IPS-18a (cell line): ENCODE data around the gene EEF2.

Experiments
- H3K27ac ChIP-seq: one replicate; pipeline ENCODE4 v1.5.1; 2013; ENCODE audit warnings: low read length
- H3K27me3 ChIP-seq: one replicate; pipeline ENCODE4 v1.6.1; 2013; ENCODE audit warnings: mild to moderate bottlenecking, low read length; ENCODE audit not compliant: control insufficient read depth, insufficient read depth
- H3K36me3 ChIP-seq: one replicate; pipeline ENCODE4 v1.6.1; 2013; ENCODE audit warnings: low read depth, low read length; ENCODE audit not compliant: control insufficient read depth
- H3K4me1 ChIP-seq: one replicate; pipeline ENCODE4 v1.6.1; 2013; ENCODE audit warnings: low read depth, low read length; ENCODE audit not compliant: control insufficient read depth
- H3K4me3 ChIP-seq: one replicate; pipeline ENCODE4 v1.5.1; 2013; ENCODE audit warnings: low read length
- H3K9ac ChIP-seq: one replicate; pipeline ENCODE4 v1.6.1; 2013; ENCODE audit warnings: mild to moderate bottlenecking, low read length, moderate library complexity
- H3K9me3 ChIP-seq: one replicate; pipeline ENCODE4 v1.6.1; 2013; ENCODE audit warnings: low read depth, low read length; ENCODE audit not compliant: control insufficient read depth

The EEF2 gene

GRCh38 chr19:3984908-3985642 lies at the start of gene EEF2:
Gene EEF2, minus strand, starts transcription at chr19:3985463. Its CDS starts 83 bp downstream, at chr19:3985380.
- H3K9ac ChIP-seq, result peak within 1 kb of the TSS; percentile 96
- H3K27ac ChIP-seq, result peak within 1 kb of the TSS; percentile 88
- H3K27me3 ChIP-seq, result peaks cover 5% of the 10 kb centered on the region
- peaks cover 13% of the 10 kb centered on the region for H3K4me1 ChIP-seq
- H3K4me3 ChIP-seq, result peak within 1 kb of the TSS; percentile 97
- no peaks in the 10 kb centered on the region for H3K9me3 ChIP-seq
- H3K36me3 ChIP-seq, result peaks cover 46% of the 10 kb centered on the region

GRCh38 chr19:4034048-4035017 lies 49.1 kb upstream of the EEF2 start:
- Histone ChIP-seq H3K4me3 (no peak overlapping the region), H3K9ac (no peak overlapping the region), H3K9me3 (no peaks in the 10 kb centered on the region), H3K4me1 (no peaks in the 10 kb centered on the region), H3K27ac (no peak overlapping the region), H3K36me3 (peaks cover 28% of the 10 kb centered on the region), H3K27me3 (no peaks in the 10 kb centered on the region)

DNA sequence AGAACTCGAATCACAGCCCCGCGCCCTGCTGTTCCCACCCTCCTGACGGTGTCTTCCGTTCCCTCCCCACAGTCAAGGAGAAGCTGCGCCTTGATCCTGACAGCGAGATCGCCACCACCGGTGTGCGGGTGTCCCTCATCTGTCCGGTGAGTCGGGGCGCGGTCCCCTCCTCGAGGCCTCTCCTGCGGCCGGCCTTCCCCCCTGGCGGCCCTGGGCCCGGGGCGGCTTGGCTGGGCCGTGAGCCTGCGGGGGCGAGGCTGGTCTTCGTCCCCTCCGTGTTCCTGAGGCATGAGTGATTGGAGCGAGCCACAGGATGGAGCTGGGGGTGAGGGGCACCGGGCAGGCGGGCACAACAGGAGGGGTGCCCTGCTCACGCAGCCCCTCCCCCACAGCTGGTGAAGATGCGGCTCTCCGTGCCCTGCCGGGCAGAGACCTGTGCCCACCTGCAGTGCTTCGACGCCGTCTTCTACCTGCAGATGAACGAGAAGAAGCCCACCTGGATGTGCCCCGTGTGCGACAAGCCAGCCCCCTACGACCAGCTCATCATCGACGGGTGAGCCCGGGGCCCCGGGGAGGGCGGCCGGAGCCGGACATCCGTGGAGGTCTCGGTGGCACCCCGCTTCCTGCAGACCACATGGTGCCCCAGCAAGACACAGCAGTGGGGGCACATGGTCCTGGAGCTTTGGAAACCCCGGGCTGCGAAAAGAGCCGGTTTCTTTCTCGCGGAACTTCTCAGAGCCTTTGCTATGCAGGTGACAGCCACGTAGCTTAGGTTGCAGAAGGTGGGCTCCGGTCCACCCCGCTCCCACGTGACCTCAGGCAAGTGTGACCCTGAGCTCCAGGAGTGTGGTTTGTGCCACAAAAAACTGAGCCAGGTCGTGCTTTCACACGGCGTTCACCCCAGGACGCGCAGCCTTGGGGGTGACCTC lies 48.0 kb upstream of the EEF2 start:
- no peaks in the 10 kb centered on the region for H3K27me3 ChIP-seq
- H3K36me3 ChIP-seq, result peaks cover 28% of the 10 kb centered on the region
- no peak overlapping the region for H3K27ac ChIP-seq
- H3K4me1 ChIP-seq, result no peaks in the 10 kb centered on the region
- no peaks in the 10 kb centered on the region for H3K9me3 ChIP-seq
- H3K4me3 ChIP-seq, result no peak overlapping the region
- H3K9ac ChIP-seq, result no peak overlapping the region

DNA sequence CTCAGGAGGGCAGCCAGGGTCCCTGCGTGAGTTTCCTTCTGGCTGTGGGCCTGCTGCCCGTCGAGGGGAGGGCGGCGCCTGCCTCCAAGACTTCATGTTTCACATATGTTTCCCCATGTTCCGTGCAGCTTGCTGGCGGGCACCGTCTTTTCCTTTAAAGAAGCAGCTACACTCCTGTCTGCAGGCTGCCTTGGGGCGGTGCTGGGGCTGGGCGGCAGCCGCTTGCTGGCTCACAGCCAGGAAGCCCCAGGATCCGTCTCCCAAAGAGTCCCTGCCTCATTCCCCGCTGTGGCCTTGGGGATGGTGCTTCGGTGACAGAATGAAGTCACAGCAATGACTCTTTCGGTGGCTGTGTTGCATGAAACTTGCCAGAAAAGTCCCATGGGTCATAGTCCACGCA lies 47.2 kb upstream of the EEF2 start:
- Histone ChIP-seq H3K4me3 (no peak overlapping the region), H3K36me3 (peaks cover 28% of the 10 kb centered on the region)

DNA sequence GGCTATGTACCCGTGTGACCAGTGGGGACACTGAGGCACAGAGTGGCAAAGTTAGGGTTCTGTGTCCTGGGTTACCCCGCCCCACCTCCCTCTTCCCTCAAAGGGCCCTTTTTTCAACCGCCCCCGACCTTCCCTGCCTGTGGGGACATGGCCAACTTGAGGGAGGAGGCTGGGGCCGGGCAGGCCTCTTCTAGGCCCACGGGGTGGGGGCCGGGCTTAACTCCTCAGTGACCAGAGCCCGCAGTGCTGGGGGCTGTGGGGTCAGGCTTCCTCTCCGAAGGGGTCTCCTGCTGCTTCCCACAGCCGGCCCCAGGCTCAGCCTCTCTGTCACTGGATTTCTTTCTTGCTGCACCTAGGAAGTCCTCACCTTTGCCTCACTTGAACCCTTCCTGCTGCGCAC lies 46.2 kb upstream of the EEF2 start:
- Histone ChIP-seq H3K9ac (no peak overlapping the region), H3K4me3 (no peak overlapping the region), H3K4me1 (no peaks in the 10 kb centered on the region), H3K9me3 (no peaks in the 10 kb centered on the region), H3K36me3 (peaks cover 21% of the 10 kb centered on the region), H3K27me3 (no peaks in the 10 kb centered on the region), H3K27ac (no peak overlapping the region)

More for the DNA sequence above, 47.2 kb upstream of the EEF2 start:
- H3K4me1 ChIP-seq, result no peaks in the 10 kb centered on the region
- H3K27ac ChIP-seq, result no peak overlapping the region
- no peaks in the 10 kb centered on the region for H3K27me3 ChIP-seq
- no peak overlapping the region for H3K9ac ChIP-seq
- H3K9me3 ChIP-seq, result no peaks in the 10 kb centered on the region

DNA sequence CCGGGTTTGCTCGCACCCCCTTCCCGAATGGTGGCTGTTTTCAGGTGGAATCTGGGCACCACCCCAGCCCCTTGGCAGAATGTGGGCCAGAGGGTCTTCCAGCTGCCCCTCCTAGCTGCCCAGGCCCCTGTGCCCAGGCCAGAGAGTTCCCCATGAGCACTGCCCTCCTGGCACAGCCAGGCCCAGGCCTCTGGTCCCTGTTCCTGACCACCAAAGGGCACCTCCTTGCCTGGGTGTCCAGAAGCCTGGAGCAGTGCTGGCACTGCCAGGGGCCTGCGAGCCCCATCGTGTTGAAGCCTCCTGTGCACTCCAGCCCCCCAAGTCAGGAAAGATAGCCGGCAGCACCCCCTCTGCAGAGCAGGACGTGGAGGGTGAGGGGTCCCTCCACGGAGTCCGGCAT lies 45.7 kb upstream of the EEF2 start:
- Histone ChIP-seq H3K36me3 (peaks cover 17% of the 10 kb centered on the region), H3K27me3 (no peaks in the 10 kb centered on the region)

GRCh38 chr19:4030552-4030951 lies 45.3 kb upstream of the EEF2 start:
- H3K36me3 ChIP-seq, result peaks cover 13% of the 10 kb centered on the region
- H3K4me3 ChIP-seq, result no peak overlapping the region
- no peaks in the 10 kb centered on the region for H3K4me1 ChIP-seq
- H3K27ac ChIP-seq, result no peak overlapping the region
- H3K9ac ChIP-seq, result no peak overlapping the region
- H3K9me3 ChIP-seq, result no peaks in the 10 kb centered on the region
- H3K27me3 ChIP-seq, result no peaks in the 10 kb centered on the region

More for the DNA sequence above, 45.7 kb upstream of the EEF2 start:
- Histone ChIP-seq H3K4me3 (no peak overlapping the region), H3K9ac (no peak overlapping the region), H3K4me1 (no peaks in the 10 kb centered on the region), H3K9me3 (no peaks in the 10 kb centered on the region), H3K27ac (no peak overlapping the region)

DNA sequence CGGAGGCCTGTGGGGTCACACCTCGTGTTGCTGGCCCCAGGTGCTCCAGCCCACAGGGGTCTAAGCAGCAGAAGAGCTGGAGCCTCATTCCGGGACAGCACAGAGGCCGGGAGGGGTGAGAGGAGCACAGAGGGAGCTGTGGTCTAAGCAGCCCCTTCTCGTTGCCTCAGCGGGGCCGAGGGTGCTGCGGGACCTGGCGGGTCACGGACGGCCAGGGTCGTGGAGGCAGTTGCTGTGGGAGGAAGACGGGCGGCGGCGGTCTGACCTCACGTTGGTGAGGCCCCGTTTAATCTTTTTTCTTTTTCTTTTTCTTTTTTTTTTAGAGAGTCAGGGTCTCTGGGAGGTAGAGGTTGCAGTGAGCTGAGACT lies 44.0 kb upstream of the EEF2 start:
- H3K27ac ChIP-seq, result no peak overlapping the region

DNA sequence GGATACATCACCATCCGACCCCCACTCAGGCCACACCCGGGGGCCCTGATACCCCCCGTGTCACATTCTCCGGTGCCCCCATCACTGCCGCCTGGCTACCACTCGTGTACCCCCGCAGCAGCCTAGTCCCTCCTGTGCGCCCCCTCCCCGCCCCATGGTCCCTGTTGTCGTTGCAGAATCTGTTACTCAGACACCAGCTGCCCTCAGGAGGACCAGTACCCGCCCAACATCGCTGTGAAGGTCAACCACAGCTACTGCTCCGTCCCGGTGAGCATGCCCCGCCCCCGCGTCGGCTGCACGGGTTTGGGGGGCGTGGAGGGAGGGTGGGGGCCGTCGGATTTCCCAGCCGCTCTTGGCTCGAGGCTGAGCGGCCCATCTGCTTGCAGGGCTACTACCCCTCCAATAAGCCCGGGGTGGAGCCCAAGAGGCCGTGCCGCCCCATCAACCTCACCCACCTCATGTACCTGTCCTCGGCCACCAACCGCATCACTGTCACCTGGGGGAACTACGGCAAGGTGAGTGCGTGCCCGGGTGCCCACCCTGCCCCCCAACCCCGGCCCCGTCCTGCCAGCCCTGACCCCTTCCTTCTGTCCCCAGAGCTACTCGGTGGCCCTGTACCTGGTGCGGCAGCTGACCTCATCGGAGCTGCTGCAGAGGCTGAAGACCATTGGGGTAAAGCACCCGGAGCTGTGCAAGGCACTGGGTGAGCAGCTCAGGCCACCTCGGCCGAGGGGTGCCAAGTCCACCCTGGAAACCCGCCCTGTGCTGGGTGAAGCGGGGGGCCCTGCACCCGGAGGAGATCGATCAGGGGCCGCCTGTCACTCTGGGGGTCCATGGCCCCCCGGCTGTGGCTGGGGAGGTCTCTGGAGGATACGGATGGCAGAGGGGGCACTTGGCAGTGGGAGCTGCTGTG lies 43.3 kb upstream of the EEF2 start:
- Histone ChIP-seq H3K4me1 (no peaks in the 10 kb centered on the region), H3K4me3 (no peak overlapping the region), H3K27ac (no peak overlapping the region), H3K9me3 (no peaks in the 10 kb centered on the region), H3K9ac (no peak overlapping the region), H3K36me3 (peaks cover 23% of the 10 kb centered on the region), H3K27me3 (no peaks in the 10 kb centered on the region)

More for the DNA sequence above, 44.0 kb upstream of the EEF2 start:
- Histone ChIP-seq H3K9ac (no peak overlapping the region), H3K4me1 (no peaks in the 10 kb centered on the region), H3K9me3 (no peaks in the 10 kb centered on the region), H3K27me3 (no peaks in the 10 kb centered on the region), H3K4me3 (no peak overlapping the region), H3K36me3 (peaks cover 19% of the 10 kb centered on the region)

DNA sequence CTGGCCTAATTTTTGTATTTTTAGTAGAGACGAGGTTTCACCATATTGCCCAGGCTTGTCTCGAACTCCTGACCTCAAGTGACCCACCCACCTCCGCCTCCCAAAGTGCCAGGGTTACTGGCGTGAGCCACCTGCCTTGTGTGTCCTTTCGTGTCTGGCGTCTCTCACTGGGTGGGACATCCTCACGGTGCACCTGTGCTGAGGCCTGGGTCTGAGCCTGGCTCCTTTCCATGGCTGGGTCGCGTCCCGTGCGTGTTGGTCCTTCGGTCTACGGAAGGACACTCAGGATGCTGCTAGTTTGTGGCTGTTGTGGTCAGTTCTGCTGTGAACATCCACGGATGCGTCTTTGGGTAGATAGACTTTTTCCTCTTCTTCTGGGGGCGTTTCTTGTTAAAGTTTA lies 41.9 kb upstream of the EEF2 start:
- H3K4me1 ChIP-seq, result no peaks in the 10 kb centered on the region
- H3K27me3 ChIP-seq, result no peaks in the 10 kb centered on the region
- peaks cover 17% of the 10 kb centered on the region for H3K36me3 ChIP-seq
- no peak overlapping the region for H3K4me3 ChIP-seq
- H3K9ac ChIP-seq, result no peak overlapping the region
- no peak overlapping the region for H3K27ac ChIP-seq
- no peaks in the 10 kb centered on the region for H3K9me3 ChIP-seq
